ENCODE data around the gene ZNF746. TPM values are rescaled to one million over a fixed set of nuclear protein-coding genes. Genes with fewer than 3 reads are reported as not detected.

ZNF746 gene
- total RNA-seq: 21.2 and 21.9 TPM in 2 replicates
- long read RNA-seq, partial matches to known transcripts: 0 of 1 reads
- long read RNA-seq, other reads (novel, unspliced or antisense): 1 of 1 reads

DNA sequence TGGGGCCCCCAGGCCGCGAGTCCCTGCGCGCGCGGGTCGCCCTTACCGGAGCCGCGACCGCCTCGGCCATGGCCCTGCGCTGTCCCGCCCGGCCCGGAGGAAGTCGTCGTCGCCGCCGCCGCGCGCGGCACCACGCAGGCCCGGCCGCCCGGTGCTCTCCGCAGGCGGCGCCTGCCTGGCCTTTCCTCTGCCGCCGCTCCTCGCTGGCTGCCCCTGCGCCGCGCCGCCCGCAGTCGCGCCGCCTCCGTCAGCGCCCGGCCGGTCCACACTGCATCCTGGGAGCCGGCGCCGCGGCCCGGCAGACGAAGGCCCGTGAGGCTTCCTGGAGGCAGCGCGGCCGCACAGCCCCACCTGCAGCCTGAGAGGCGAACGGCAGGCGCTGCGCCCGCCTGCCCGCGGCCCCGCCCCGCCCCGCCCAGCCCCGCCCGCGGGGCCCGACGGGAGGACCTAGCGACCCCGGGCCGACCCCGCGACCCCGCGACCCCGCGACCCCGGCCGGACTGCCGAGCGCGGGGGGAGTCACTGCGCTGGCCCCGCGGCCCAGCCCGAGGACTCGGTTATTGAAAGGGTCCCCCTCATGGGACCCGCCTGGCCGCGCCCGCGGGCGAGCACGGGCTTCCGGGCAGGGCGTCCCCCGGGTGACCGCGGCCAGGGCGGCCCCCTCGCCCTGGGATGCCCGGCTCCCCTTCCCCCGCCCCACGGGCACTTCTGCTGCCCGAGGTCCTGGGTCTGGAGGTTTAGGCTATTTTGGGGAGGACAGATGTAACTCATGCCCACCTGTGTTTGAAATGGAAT lies at the start of gene ZNF746:
TSS of gene ZNF746 (minus strand) at position 343 of the 795 bp plus-strand sequence. CDS start at position 70, 273 bp downstream.
- TF ChIP-seq, protein P1, sequence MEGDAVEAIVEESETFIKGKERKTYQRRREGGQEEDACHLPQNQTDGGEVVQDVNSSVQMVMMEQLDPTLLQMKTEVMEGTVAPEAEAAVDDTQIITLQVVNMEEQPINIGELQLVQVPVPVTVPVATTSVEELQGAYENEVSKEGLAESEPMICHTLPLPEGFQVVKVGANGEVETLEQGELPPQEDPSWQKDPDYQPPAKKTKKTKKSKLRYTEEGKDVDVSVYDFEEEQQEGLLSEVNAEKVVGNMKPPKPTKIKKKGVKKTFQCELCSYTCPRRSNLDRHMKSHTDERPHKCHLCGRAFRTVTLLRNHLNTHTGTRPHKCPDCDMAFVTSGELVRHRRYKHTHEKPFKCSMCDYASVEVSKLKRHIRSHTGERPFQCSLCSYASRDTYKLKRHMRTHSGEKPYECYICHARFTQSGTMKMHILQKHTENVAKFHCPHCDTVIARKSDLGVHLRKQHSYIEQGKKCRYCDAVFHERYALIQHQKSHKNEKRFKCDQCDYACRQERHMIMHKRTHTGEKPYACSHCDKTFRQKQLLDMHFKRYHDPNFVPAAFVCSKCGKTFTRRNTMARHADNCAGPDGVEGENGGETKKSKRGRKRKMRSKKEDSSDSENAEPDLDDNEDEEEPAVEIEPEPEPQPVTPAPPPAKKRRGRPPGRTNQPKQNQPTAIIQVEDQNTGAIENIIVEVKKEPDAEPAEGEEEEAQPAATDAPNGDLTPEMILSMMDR (conservative IDR thresholded peaks at IDR 0.05): peak; percentile 71
- Mint-ChIP-seq H3K4me3 (peak within 1 kb of the TSS; percentile 98), H3K9me3 (no peaks in the 10 kb centered on the region), H3K27ac (ENCODE audit: unreplicated experiment) (peak within 1 kb of the TSS; percentile 97), H3K27me3 (ENCODE audit: low read depth) (peaks cover 39% of the 10 kb centered on the region), H3K36me3 (ENCODE audit: low read depth) (peaks cover 2% of the 10 kb centered on the region), H3K4me1 (peaks cover 20% of the 10 kb centered on the region)
- DNase-seq (ENCODE audit: low read depth, low spot score): peak; percentile 68

DNA sequence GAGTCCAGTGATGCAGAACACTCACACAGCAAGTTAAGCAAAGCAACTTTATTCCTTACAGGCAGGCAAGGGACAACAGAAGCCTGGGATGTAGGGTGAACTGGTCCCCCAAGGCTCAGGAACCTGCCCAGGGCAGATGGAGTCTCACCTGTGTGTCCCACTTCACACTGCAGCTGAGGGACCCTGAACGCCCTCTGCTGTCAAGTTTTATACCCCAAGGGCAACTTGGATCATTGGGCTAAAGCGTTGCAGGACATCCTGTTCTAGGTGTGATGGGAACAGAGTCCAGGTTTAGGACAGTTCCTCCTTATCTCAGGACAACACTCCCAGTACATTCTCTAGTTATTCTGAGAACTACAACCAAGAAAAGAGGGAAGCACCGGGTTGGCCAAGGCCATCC lies 49.5 kb upstream of the ZNF746 start:
- Mint-ChIP-seq H3K27me3 (ENCODE audit: low read depth) (no peaks in the 10 kb centered on the region), H3K36me3 (ENCODE audit: low read depth) (peaks cover 71% of the 10 kb centered on the region), H3K4me3 (no peak overlapping the region)

DNA sequence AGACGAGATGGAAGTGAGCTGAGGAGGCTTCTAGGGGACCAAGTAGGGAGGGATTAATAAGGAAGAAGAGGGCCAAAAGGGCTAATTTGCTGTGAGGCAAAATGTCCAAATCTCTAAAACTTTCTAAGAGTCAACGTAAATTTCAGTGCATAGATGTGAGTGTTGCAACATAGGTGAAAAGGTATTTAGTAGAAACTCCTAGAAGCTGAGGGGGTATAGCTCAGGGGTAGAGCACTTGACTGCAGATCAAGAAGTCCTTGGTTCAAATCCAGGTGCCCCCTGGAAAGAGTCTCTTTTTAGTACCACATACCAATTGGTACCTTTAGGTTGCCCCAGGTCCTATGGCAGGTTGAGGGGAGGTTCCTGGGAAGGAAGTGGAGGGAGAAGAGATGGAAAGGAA lies 48.7 kb upstream of the ZNF746 start:
- H3K36me3 Mint-ChIP-seq (ENCODE audit: low read depth): peaks cover 66% of the 10 kb centered on the region

More for the DNA sequence above, 49.5 kb upstream of the ZNF746 start:
- H3K9me3 Mint-ChIP-seq: peaks cover 4% of the 10 kb centered on the region
- TF ChIP-seq, protein P1 (conservative IDR thresholded peaks at IDR 0.05): no peak
- DNase-seq (ENCODE audit: low read depth, low spot score): no peak
- no peaks in the 10 kb centered on the region for H3K4me1 Mint-ChIP-seq
- no peak overlapping the region for H3K27ac Mint-ChIP-seq (ENCODE audit: unreplicated experiment)

DNA sequence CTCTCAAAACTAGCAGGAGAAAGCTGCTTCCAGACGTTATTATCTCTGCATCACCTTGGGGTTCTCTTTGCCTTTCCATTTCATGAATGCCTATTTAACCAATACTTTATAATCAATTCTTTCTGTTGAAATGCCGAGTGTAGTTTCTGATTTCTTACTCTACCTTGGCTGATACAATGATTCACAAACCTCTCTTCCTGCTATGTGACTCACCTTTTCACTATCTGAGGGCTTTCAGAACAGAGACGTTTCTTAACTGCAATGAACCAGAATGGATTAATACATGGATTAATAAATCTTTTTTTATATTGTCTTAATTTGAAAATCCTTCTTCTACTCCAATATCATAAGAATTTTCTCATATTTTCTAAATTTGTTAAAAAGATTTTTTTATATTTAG lies 46.4 kb upstream of the ZNF746 start:
- H3K4me3 Mint-ChIP-seq: no peak overlapping the region
- H3K9me3 Mint-ChIP-seq: peaks cover 7% of the 10 kb centered on the region
- TF ChIP-seq, protein P1 (conservative IDR thresholded peaks at IDR 0.05): no peak
- H3K27ac Mint-ChIP-seq (ENCODE audit: unreplicated experiment): no peak overlapping the region
- H3K36me3 Mint-ChIP-seq (ENCODE audit: low read depth): peaks cover 53% of the 10 kb centered on the region
- H3K27me3 Mint-ChIP-seq (ENCODE audit: low read depth): no peaks in the 10 kb centered on the region
- no peak for DNase-seq (ENCODE audit: low read depth, low spot score)
- no peaks in the 10 kb centered on the region for H3K4me1 Mint-ChIP-seq

More for the DNA sequence above, 48.7 kb upstream of the ZNF746 start:
- TF ChIP-seq, protein P1 (conservative IDR thresholded peaks at IDR 0.05): no peak
- Mint-ChIP-seq H3K27me3 (ENCODE audit: low read depth) (no peaks in the 10 kb centered on the region), H3K27ac (ENCODE audit: unreplicated experiment) (no peak overlapping the region), H3K4me3 (no peak overlapping the region), H3K9me3 (peaks cover 4% of the 10 kb centered on the region), H3K4me1 (no peaks in the 10 kb centered on the region)
- no peak for DNase-seq (ENCODE audit: low read depth, low spot score)

DNA sequence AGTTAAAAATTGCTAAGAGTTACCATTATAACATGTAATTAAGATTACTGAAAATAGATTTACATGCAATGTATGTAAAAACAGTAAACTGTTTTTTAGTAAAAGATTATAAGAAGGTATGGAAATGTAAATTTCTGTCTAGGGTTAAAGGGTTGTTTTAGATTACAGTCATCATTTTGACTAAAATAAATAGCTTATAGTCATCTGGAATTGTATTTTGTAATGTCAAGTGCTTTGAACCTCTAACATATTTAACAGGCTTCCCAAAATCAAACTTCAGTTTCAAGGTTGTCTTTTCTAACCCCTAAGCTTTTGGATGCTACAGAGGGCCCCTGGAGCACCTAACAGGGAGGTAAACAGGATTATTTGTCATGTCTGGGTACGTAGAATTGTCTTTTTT lies 35.0 kb upstream of the ZNF746 start:
- no peak overlapping the region for H3K27ac Mint-ChIP-seq (ENCODE audit: unreplicated experiment)
- peaks cover 13% of the 10 kb centered on the region for H3K36me3 Mint-ChIP-seq (ENCODE audit: low read depth)
- DNase-seq (ENCODE audit: low read depth, low spot score): no peak
- no peak overlapping the region for H3K4me3 Mint-ChIP-seq
- TF ChIP-seq, protein P1 (conservative IDR thresholded peaks at IDR 0.05): no peak
- no peaks in the 10 kb centered on the region for H3K27me3 Mint-ChIP-seq (ENCODE audit: low read depth)
- peaks cover 17% of the 10 kb centered on the region for H3K9me3 Mint-ChIP-seq
- H3K4me1 Mint-ChIP-seq: no peaks in the 10 kb centered on the region

All from neural crest cell (in vitro differentiated cells).